A549 (cell line): Measurements from ENCODE around the gene NFATC2. TPM values are rescaled to one million over a fixed set of nuclear protein-coding genes. Genes with fewer than 3 reads are reported as not detected.
A peak's percentile ranks its signal among the peaks of the same experiment; 100 is the strongest.

ENCODE experiments used
- ATAC-seq, 2 experiments: fragments of 200-7000 bp in 1 of 2; fragments of >200 bp in 1 of 2; cut with Nextera tagmentation in 1 of 2; cut with Tn5 transposase in 1 of 2; 3 replicates each; pipeline versions ENCODE4 v1.8.0 to v1.9.1; 2018 to 2020; ENCODE audit warnings: mild to moderate bottlenecking in 1 of 2, moderate library complexity in 1 of 2
- CTCF ChIA-PET: fragments of 300-600 bp; sonication (Branson Sonifier 250); formaldehyde crosslinking; extraction: SDS; loops from one replicate; lab custom pipeline; 2021; ENCODE audit warnings: antibody characterized with exemption, inconsistent platforms; lab: Yijun Ruan, JAX
- POLR2A ChIA-PET: fragments of 350-600 bp; formaldehyde crosslinking; extraction: SDS; loops from one replicate; lab custom pipeline; 2021; ENCODE audit warnings: antibody characterized with exemption, inconsistent platforms; lab: Yijun Ruan, JAX
- DNase-seq, 2 experiments: peaks; one replicate each; pipeline versions ENCODE4 v3.0.0 to v3.0.0-alpha.2; 2011 to 2016; ENCODE audit warnings: low read depth in 1 of 2, low spot score in 1 of 2
- FAIRE-seq: peaks from 2 replicates; lab custom pipeline; 2011; peaks lifted over from hg19 to GRCh38; lab: Jason Lieb, UNC
- H3K27ac ChIP-seq, 2 experiments: fragments of >200 bp; sonication (Bioruptor Twin); formaldehyde crosslinking; 3 replicates each; pipeline ENCODE4 v1.5.1; 2016 to 2017
- H3K4me1 ChIP-seq: fragments of >200 bp; sonication (Bioruptor Twin); formaldehyde crosslinking; 3 replicates; pipeline ENCODE4 v1.6.1; 2016
- H3K4me2 ChIP-seq: fragments of >200 bp; sonication (Bioruptor Twin); formaldehyde crosslinking; 3 replicates; pipeline ENCODE4 v1.6.1; 2016
- H3K4me3 ChIP-seq: fragments of >200 bp; sonication (Bioruptor Twin); formaldehyde crosslinking; 3 replicates; pipeline ENCODE4 v1.5.1; 2016
- H3K9me3 ChIP-seq: fragments of >200 bp; sonication (Bioruptor Twin); formaldehyde crosslinking; 3 replicates; pipeline ENCODE4 v1.6.1; 2016
- CBX2 ChIP-seq: fragments of 200-600 bp; sonication (generic); IDR thresholded peaks from 2 replicates; pipeline ENCODE4 v1.6.1; 2016; ENCODE audit warnings: low read depth, mild to moderate bottlenecking, borderline replicate concordance
- CBX8 ChIP-seq: fragments of 200-600 bp; sonication (generic); IDR thresholded peaks from 2 replicates; pipeline ENCODE4 v1.6.1; 2016
- CHD2 ChIP-seq: fragments of 150-350 bp; IDR thresholded peaks from 2 replicates; pipeline ENCODE4 v1.6.1; 2014; ENCODE audit warnings: low read length; ENCODE audit not compliant: partially characterized antibody
- CHD4 ChIP-seq: fragments of 200-600 bp; sonication (generic); IDR thresholded peaks from 2 replicates; pipeline ENCODE4 v1.6.1; 2016; ENCODE audit warnings: antibody characterized with exemption, mild to moderate bottlenecking, borderline replicate concordance
- EP300 ChIP-seq, 2 experiments: fragments of >200 bp; sonication (Bioruptor Twin); formaldehyde crosslinking; IDR thresholded peaks; 2 replicates in 1 of 2; 3 replicates in 1 of 2; pipeline ENCODE4 v1.6.1; 2016 to 2017
- FOSB ChIP-seq: fragments of 250-450 bp; sonication (Bioruptor Pico); IDR thresholded peaks from 2 replicates; pipeline ENCODE4 v1.5.0; 2020; ENCODE audit warnings: mild to moderate bottlenecking, moderate library complexity
- FOSL2 ChIP-seq, 2 experiments: fragments of 450-650 bp in 1 of 2; fragments of >200 bp in 1 of 2; sonication (Bioruptor Twin) in 1 of 2; formaldehyde crosslinking; IDR thresholded peaks; 2 replicates each; pipeline versions ENCODE4 v1.5.0 to v1.6.1; 2016 to 2020; ENCODE audit warnings: mild to moderate bottlenecking in 1 of 2, moderate library complexity in 1 of 2
- GATA3 ChIP-seq: IDR thresholded peaks from 2 replicates; pipeline ENCODE4 v1.6.1; 2012; ENCODE audit warnings: borderline replicate concordance
- HOXA7 ChIP-seq: fragments of 250-450 bp; sonication (Bioruptor Pico); IDR thresholded peaks from 2 replicates; pipeline ENCODE4 v1.5.0; 2020; ENCODE audit warnings: mild to moderate bottlenecking, moderate library complexity
- KDM5A ChIP-seq: fragments of 200-600 bp; sonication (generic); IDR thresholded peaks from 2 replicates; pipeline ENCODE4 v1.6.1; 2016; ENCODE audit warnings: antibody characterized with exemption, mild to moderate bottlenecking
- POLR2A ChIP-seq: IDR thresholded peaks from 2 replicates; pipeline ENCODE4 v1.6.1; 2012; ENCODE audit warnings: mild to moderate bottlenecking, low read length
- POLR2AphosphoS2 ChIP-seq: conservative IDR thresholded peaks from 2 replicates; pipeline ENCODE4 v1.6.1; 2012; ENCODE audit warnings: low read length, improper control_type of control experiment, inconsistent platforms
- RNF2 ChIP-seq: fragments of 200-600 bp; sonication (generic); IDR thresholded peaks from 2 replicates; pipeline ENCODE4 v1.6.1; 2016; ENCODE audit warnings: low read depth, mild to moderate bottlenecking, antibody characterized with exemption, moderate library complexity, borderline replicate concordance
- TFCP2L1 ChIP-seq: fragments of 250-450 bp; sonication (Bioruptor Pico); IDR thresholded peaks from 2 replicates; pipeline ENCODE4 v1.5.0; 2021; ENCODE audit warnings: mild to moderate bottlenecking
- ZNF302 ChIP-seq: fragments of 250-450 bp; sonication (Bioruptor Pico); IDR thresholded peaks from 2 replicates; pipeline ENCODE4 v1.9.0; 2021; ENCODE audit warnings: inconsistent platforms, mild to moderate bottlenecking, moderate library complexity
- ZSCAN20 ChIP-seq: fragments of 250-450 bp; sonication (Bioruptor Pico); IDR thresholded peaks from 2 replicates; pipeline ENCODE4 v1.8.0; 2022; ENCODE audit warnings: mild to moderate bottlenecking, moderate library complexity
- WGBS: methylation state at CpG from one replicate; pipeline ENCODE4 v1.1.6; 2017; ENCODE audit errors: missing lambda C conversion rate; 5-methylcytosine and 5-hydroxymethylcytosine counted together
- polyA plus RNA-seq, 4 experiments: library from polyadenylated mRNA; depleted of rRNA in 3 of 4; stranded (reverse); fragments of >200 nt; fragmentation: RNase III in 1 of 4; extraction: RNeasy Plus Mini Kit Qiagen cat#74134 plus additional on column Dnase treatment in 1 of 4; gene quantifications; 2 replicates in 3 of 4; 3 replicates in 1 of 4; pipeline ENCODE4 v1.2.3, GENCODE V29; 2011 to 2017
- TF ChIP-seq, protein P1 (sequence below): fragments of 250-450 bp; sonication (Bioruptor Pico); IDR thresholded peaks from 2 replicates; pipeline ENCODE4 v1.5.0; 2021; ENCODE audit warnings: mild to moderate bottlenecking, moderate library complexity, borderline replicate concordance
- TF ChIP-seq, protein P2 (sequence below): fragments of >200 bp; sonication (Bioruptor Twin); formaldehyde crosslinking; IDR thresholded peaks from 3 replicates; pipeline ENCODE4 v1.5.1; 2016
- TF ChIP-seq, protein P3 (sequence below): IDR thresholded peaks from 2 replicates; pipeline ENCODE4 v1.6.1; 2012
- TF ChIP-seq, protein P4 (sequence below): fragments of 150-350 bp; IDR thresholded peaks from 2 replicates; pipeline ENCODE4 v1.6.1; 2014; ENCODE audit warnings: low read depth, mild to moderate bottlenecking, low read length
- TF ChIP-seq, protein P5 (sequence below): fragments of >200 bp; sonication (Bioruptor Twin); formaldehyde crosslinking; IDR thresholded peaks from 3 replicates; pipeline ENCODE4 v1.6.1; 2016
- TF ChIP-seq, protein P6 (sequence below): IDR thresholded peaks from 2 replicates; pipeline ENCODE4 v1.6.1; 2012

NFATC2 gene
- polyA plus RNA-seq, 2 of the 4 experiments (the other 2 are of a cell fraction) = 0.75 to 1.6 TPM

DNA sequence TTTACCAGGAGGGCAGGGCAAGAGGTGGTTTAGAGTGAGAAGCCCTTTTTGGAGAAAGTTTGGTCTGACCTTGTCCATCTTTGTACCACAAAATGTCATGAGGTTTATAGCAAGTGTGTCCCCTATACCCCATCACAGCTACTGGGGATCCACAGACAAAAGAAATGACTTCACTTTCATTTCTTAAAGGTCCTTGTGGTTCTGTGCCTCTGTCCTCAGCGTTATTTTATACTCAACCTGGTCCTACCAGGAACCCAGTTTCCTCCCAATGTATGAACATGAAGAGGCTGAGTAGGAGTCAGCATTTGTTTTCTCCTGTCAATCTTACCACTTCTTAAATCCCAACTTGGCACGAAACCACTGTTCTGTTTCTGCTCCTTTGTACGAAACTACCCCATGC, 157.6 kb downstream of the NFATC2 start:
- peaks cover 34% of the 10 kb centered on the region for H3K4me1 ChIP-seq
- H3K4me3 ChIP-seq = no peak overlapping the region
- ChIA-PET CTCF (interaction anchor here (1.2 to 4.0 kb wide), 12 partner anchors 10 to 239 kb away, joined by 3 to 61 read pairs (median 7); no protein-coding TSS in a partner anchor), POLR2A (no interaction called here)
- no peak for ATAC-seq
- WGBS = 67% methylated on average over 3 of the region's 3 CpGs
- FAIRE-seq = no peak
- no peaks in the 10 kb centered on the region for H3K9me3 ChIP-seq
- no peak for DNase-seq
- H3K27ac ChIP-seq = peak overlapping the region in 1 of 2 experiments; percentile 0; a peak in 1 of 6 replicates
- no peak for TF ChIP-seq CHD2
- no peak for TF ChIP-seq KDM5A
- no peak for TF ChIP-seq RNF2
- no peak for TF ChIP-seq TFCP2L1
- no peak for TF ChIP-seq EP300 (IDR thresholded peaks at IDR 0.05)
- no peak for TF ChIP-seq FOSB (CRISPR knock-in tag)
- H3K4me2 ChIP-seq = no peak overlapping the region

DNA sequence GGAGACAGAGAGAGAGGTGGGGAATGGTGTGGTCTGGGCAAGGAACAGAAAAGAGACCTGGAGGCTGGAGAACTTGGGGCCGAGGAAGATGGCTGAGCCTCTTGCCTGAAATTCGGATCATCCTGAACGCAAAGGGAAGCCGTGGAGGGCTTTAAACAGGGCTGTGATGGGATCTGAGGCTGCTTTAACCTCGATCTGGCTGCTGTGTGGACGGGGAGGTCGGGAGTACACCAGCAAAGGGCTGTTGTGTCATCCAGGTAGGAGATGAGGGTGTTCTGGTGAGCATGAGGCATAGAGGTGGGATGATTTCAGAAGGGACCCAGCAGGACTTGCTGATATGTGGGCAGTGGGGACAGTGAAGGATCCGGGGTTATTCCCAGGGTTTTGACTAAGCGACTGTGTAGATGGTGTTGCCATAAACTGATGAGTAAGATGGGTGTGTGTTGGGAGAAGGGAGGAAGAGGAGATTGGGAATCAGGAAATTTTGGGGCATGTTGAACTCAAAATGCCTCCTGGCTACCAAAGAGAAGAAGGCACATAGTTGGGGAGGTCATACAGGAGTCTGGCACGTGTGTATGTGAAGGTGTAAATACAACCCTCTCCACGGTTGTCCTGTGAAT, 158.5 kb downstream of the NFATC2 start:
- no peak for DNase-seq
- peak in 1 of 2 experiments; percentile 19; a peak in 1 of 6 replicates for ATAC-seq
- Histone ChIP-seq H3K27ac (peak overlapping the region in 1 of 2 experiments; percentile 0; a peak in 2 of 6 replicates), H3K9me3 (no peaks in the 10 kb centered on the region), H3K4me1 (peaks cover 34% of the 10 kb centered on the region)
- 73% methylated on average over 10 of the region's 11 CpGs for WGBS
- ChIA-PET CTCF (interaction anchor here (0.5 to 4.0 kb wide), 7 partner anchors 9 to 240 kb away, joined by 3 to 61 read pairs (median 13); no protein-coding TSS in a partner anchor), POLR2A (no interaction called here)
- TF ChIP-seq TFCP2L1 = no peak
- no peak for TF ChIP-seq CBX8
- TF ChIP-seq CHD4 = no peak
- TF ChIP-seq, protein P1, sequence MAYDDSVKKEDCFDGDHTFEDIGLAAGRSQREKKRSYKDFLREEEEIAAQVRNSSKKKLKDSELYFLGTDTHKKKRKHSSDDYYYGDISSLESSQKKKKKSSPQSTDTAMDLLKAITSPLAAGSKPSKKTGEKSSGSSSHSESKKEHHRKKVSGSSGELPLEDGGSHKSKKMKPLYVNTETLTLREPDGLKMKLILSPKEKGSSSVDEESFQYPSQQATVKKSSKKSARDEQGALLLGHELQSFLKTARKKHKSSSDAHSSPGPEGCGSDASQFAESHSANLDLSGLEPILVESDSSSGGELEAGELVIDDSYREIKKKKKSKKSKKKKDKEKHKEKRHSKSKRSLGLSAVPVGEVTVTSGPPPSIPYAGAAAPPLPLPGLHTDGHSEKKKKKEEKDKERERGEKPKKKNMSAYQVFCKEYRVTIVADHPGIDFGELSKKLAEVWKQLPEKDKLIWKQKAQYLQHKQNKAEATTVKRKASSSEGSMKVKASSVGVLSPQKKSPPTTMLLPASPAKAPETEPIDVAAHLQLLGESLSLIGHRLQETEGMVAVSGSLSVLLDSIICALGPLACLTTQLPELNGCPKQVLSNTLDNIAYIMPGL (CRISPR knock-in tag) = no peak
- TF ChIP-seq, protein P2, sequence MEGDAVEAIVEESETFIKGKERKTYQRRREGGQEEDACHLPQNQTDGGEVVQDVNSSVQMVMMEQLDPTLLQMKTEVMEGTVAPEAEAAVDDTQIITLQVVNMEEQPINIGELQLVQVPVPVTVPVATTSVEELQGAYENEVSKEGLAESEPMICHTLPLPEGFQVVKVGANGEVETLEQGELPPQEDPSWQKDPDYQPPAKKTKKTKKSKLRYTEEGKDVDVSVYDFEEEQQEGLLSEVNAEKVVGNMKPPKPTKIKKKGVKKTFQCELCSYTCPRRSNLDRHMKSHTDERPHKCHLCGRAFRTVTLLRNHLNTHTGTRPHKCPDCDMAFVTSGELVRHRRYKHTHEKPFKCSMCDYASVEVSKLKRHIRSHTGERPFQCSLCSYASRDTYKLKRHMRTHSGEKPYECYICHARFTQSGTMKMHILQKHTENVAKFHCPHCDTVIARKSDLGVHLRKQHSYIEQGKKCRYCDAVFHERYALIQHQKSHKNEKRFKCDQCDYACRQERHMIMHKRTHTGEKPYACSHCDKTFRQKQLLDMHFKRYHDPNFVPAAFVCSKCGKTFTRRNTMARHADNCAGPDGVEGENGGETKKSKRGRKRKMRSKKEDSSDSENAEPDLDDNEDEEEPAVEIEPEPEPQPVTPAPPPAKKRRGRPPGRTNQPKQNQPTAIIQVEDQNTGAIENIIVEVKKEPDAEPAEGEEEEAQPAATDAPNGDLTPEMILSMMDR = no peak
- TF ChIP-seq POLR2A = no peak
- TF ChIP-seq, protein P3, sequence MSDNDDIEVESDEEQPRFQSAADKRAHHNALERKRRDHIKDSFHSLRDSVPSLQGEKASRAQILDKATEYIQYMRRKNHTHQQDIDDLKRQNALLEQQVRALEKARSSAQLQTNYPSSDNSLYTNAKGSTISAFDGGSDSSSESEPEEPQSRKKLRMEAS = no peak
- no peak for TF ChIP-seq POLR2AphosphoS2
- TF ChIP-seq KDM5A = no peak
- TF ChIP-seq HOXA7 (CRISPR knock-in tag) = no peak
- TF ChIP-seq, protein P4, sequence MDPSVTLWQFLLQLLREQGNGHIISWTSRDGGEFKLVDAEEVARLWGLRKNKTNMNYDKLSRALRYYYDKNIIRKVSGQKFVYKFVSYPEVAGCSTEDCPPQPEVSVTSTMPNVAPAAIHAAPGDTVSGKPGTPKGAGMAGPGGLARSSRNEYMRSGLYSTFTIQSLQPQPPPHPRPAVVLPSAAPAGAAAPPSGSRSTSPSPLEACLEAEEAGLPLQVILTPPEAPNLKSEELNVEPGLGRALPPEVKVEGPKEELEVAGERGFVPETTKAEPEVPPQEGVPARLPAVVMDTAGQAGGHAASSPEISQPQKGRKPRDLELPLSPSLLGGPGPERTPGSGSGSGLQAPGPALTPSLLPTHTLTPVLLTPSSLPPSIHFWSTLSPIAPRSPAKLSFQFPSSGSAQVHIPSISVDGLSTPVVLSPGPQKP = no peak
- no peak for TF ChIP-seq ZSCAN20 (CRISPR knock-in tag)
- no peak for TF ChIP-seq ZNF302 (CRISPR knock-in tag)
- TF ChIP-seq GATA3 = no peak
- TF ChIP-seq FOSL2 (IDR thresholded peaks at IDR 0.05) = no peak
- TF ChIP-seq FOSL2 (CRISPR knock-in tag; IDR thresholded peaks at IDR 0.05) = no peak
- TF ChIP-seq, protein P5, sequence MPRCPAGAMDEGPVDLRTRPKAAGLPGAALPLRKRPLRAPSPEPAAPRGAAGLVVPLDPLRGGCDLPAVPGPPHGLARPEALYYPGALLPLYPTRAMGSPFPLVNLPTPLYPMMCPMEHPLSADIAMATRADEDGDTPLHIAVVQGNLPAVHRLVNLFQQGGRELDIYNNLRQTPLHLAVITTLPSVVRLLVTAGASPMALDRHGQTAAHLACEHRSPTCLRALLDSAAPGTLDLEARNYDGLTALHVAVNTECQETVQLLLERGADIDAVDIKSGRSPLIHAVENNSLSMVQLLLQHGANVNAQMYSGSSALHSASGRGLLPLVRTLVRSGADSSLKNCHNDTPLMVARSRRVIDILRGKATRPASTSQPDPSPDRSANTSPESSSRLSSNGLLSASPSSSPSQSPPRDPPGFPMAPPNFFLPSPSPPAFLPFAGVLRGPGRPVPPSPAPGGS = no peak
- TF ChIP-seq, protein P6, sequence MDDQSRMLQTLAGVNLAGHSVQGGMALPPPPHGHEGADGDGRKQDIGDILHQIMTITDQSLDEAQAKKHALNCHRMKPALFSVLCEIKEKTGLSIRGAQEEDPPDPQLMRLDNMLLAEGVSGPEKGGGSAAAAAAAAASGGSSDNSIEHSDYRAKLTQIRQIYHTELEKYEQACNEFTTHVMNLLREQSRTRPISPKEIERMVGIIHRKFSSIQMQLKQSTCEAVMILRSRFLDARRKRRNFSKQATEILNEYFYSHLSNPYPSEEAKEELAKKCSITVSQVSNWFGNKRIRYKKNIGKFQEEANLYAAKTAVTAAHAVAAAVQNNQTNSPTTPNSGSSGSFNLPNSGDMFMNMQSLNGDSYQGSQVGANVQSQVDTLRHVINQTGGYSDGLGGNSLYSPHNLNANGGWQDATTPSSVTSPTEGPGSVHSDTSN = no peak
- no peak for TF ChIP-seq CBX2
- TF ChIP-seq FOSB (CRISPR knock-in tag) = no peak
- TF ChIP-seq, all 56 proteins: peak for 0
- Histone ChIP-seq H3K4me2 (no peak overlapping the region), H3K4me3 (no peak overlapping the region)
- no peak for FAIRE-seq
